ENCODE results near the gene CXCL14. TPM values are rescaled to one million over a fixed set of nuclear protein-coding genes. Genes with fewer than 3 reads are reported as not detected.
"Not testable (repeated sequence)": the region's sequence is repeated elsewhere in the genome, so short reads cannot be mapped to it uniquely, and the experiment has no call there.

The CXCL14 gene
- total RNA-seq, 1 donor from 2014 or later = 179 TPM

DNA sequence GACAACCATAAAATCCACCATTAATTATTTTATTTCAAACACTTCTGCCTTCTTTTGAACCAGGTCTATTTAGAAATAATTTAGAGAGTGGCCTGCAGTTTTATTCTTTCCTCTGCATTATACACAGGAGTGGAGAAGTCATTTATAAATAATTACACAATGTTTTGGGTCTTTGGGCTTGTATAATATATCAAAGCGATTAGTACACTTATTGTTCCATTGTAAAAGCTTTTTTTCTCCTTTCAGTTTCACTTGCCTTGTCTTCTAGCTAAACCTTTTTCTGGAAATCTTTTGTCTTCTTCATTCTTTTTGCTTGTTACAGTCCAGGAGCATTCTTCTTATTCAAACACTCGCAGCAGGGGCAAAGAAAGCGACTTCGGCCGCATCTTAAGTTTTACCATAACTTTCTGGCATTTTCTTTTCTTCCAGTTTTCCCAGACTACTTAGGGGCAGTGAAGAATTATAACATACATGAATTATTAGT lies 35.7 kb downstream of the CXCL14 start:
- ATAC-seq = no peak

DNA sequence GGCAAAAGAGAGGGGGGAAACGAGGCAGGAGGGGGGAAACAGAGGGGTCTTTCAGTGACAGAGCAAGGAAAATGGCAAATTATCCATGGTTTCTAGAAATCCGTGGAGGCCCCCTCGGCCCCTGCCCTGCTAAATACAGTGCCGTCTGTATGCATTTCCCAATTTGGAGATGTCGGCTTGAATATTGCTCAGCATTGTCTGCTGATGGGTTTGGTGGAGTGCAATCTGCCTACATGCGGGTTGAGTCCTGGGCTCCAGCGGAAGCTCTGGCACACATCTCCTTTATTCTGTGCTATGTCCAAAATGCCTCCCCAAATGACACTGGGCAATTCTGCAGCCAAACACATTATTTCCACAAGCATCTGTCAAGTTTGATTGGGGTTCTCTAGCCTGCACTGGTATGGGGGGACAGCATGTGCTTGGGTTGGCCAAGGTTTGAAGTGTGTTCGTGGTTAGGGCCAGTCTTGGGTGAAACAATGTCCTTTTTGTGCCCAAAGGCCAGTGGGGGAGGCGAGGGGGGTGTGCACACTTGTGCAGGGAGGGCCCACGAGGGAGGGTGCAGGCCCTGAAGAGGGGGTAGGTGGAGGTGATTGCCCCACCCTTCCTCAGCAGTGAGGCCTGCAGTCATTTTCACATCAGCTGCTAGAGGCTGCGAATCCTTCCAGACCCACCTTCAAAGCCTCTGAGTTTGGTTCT lies 36.8 kb downstream of the CXCL14 start:
- ATAC-seq = no peak

DNA sequence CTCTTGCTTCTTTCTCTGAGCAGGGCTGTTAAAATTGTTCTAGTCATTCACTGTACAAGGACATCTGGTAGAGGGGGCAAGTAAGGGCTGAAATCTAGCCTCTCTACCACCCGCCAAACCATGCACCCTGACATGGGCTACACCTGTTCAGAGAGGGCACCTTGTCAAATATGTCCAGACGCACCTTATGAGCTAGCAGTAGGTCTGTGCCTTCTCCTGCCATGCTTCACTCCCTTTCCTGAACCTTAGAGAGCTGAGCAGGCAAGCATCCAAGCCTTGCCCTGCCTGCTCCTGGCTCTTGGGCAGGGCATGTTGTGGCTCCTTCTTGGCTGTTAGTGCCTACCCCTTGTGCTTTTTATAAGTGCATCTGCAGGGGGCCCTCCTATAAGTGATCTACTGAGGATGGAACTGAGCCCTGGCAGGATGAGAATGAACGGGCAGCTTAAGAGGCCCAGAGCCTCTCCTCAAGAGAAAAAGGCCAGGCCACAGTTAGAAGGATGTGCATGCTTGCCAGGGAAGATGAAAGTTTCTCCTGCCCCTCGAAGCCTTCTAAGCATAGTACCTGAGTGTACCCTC lies 39.3 kb downstream of the CXCL14 start:
- ATAC-seq = no peak

DNA sequence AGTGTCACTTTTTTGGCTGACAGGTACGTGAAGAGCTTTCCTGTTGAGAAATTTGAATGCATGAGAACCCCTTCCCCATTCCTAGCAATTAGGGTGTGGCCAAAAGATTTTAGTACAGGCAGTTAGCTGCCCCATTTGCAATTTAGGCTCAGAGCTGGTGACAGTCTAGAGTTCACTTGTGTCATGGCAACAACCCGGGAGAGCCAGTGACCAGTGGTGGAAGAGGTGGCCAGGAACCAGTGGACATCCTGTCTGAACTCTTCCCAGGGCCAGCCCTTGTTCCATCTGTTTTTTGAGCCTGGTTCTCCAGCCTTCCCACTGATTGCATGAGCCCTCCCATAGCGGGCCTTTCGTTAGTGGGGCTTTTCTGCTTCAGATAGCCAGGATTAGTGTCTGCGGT lies 40.5 kb downstream of the CXCL14 start:
- no peak for ATAC-seq

DNA sequence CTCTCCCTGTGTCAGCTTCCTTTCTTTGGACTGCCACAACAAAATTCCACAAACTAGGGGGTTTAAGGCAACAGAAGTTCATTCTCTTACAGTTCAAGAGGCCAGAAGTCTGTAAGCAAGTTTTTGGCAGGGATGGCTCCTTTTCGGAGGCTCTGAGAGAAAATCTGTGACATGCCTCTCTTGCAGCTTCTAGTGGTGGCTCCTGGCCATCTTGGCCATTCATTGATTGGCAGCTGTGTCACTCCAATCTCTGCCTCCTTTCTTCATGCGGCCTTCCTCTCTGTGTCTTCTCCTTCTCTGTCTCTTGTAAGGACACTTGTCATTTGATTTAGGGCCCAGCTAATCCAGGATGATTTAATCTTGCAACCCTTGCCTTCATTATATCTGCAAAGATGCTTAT lies 41.0 kb downstream of the CXCL14 start:
- no peak for ATAC-seq

DNA sequence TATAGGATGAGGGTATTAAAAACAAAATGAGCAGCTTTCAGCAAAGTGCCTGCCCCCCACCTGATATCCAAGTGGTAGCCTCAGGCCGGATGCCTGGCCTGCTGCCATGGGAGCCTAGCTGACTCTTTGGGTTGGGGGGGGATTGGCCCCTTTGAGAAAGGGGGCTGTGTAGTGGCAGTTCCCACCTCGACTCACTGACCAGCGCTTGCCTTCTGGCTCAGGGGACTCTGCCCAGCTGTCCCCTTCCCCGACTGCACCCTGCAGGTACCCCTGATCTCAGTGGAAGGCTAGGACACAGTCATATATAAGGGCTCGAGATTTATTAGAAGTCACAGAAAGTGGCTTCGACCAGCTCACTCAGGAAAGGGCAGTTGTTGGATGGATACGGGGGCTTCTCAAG lies 41.5 kb downstream of the CXCL14 start:
- no peak for ATAC-seq

DNA sequence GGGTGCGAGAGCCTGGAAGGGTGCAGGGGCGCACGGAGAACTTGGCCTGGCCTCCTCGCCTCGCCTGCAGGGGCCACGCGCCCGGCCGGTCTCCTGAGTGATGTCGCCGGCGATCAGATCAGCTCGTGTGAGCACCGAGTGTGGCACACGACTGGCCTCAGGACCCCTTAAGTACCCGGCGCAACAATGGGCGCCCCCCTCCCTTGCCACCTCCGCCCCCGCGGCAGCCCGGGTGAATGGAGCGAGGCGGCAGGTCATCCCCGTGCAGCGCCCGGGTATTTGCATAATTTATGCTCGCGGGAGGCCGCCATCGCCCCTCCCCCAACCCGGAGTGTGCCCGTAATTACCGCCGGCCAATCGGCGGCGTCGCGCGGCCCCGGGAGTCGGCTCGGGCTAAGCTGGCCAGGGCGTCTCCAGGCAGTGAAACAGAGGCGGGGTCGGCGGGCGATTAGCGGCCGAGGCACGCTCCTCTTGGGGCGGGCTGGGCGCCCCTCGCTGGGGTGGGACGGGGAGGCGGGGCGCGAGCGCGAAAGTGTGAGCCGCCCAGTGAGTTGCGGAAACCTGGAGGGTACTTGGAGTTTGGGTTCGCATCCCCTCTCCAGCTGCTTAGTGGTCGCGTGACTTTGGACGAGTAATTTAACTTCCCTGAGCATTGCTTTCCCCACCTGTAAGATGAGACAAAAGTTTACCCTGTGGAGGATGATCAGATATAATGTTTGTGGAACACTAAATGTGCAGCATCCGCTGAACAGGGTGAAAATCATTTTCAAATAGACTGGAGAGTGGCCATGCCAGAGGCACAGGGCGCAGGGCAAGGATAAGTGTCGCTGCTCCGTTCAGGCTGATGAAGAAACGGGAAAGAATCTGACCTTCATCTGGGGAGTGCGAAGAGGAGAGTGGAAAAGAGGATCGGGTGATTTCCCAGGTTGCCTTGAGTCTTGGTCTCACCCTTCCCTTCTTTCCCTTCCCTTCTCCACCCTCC lies 42.7 kb downstream of the CXCL14 start, which contains the start of gene NEUROG1:
Gene NEUROG1 (minus strand): TSS at position 145 of the 982 bp plus-strand sequence. CDS start 274 bp downstream, outside the sequence.
- peak; percentile 18 for ATAC-seq

DNA sequence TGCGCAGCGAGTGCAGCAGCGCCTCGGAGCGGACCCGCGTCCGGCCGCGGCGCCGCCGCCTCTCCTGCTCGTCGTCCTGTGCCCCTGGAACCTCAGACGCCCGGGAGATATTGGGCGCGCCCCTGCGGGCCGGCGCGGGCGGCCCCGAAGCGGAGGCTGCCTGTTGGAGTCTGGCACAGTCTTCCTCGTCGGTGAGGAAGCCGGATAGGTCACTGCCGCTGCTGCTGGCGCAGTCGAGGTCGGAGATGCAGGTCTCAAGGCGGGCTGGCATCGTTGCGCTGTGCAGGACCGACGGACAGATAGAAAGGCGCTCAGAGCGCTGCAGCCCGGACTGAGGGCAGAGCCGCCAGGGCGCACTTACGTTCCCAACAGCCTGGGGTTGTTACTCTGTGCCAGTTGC lies 43.4 kb downstream of the CXCL14 start:
- ATAC-seq = peak; percentile 14

DNA sequence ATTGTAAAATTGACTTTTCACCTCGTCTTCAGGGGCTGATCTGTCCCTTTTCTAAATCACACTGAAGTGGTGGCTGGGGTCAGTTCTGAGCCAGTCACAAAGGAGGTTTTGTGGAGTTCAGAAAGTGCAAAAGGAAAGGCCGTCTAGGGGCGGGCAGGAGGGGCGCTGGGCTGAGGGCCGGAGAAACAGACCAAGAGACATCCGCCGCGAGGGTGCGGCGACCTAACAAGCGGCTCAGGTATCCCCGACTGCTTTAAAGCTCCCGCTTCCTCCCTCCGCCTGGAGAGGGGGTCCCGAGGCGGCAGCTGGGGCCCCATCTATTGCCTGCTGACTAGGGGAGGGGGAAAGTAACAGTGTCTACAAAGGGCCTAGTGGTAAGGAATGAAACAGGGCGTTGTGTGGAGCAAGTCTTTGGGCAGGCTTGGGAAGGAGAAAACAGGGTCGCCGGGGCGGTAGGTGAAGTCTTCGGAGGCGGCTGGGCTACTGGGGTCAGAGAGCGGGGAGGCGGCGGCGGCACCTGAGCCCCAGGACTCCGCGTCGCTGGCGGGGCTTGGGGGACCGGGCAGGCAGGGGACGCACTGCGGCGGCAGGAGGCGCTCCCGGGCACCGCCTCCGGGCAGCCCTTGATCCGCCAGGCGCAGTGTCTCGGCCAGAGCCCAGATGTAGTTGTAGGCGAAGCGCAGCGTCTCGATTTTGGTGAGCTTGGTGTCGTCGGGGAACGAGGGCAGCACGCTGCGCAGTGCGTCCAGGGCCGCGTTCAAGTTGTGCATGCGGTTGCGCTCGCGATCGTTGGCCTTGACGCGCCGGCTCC lies 44.0 kb downstream of the CXCL14 start:
- ATAC-seq = no peak

DNA sequence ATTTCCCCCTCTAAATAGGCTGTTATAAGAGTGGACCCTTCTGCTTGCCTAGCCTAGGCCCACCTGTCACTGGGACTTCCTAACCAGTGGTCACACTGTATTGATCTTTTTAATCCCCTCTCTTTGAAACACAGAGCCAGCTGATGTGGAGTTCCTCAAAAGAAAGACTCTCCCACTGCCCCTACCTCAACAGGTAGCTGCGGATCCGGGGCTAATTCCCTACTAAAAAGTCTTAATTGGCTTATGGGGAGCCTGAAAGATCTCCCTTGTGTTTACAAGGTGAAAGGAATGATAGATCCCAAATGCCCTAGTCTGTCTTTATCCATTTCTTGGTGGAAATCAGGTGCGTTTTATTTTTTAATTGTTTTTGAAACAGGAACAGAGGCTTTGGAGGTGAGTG lies 45.0 kb downstream of the CXCL14 start:
- no peak for ATAC-seq

DNA sequence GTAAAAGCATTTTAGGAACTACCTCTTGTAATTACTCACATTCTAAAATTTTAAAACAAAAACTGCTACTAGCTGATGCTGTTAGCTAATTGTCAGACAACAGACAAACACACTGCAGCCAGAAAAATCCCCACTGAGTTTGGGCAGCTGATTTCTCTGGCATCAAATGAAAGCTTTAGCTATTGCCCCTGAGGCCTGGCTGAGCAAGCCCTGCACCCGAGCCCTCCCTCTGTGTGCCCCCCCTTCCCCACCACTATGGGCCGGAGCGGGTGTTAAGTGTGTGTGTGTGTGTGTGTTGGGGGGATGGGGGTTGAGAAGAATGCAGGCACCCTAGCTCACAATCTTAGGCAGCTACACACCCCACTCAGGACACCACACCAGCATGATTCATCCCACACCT lies 45.5 kb downstream of the CXCL14 start:
- no peak for ATAC-seq

DNA sequence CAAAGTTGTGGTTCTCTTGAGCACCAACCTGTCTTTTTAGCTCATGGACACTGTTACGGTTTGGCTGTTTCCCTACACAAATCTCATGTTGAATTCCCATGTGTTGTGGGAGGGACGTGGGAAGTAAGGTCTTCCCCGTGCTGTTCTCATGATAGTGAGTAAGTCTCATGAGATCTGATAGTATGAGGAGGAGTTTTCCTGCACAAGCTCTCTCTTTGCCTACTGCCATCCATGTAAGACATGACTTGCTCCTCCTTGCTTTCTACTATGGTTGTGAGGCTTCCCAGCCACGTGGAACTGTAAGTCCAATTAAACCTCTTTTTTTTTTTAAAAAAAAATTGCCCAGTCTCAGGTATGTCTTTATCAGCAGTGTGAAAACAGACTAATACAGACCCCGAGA lies 49.2 kb downstream of the CXCL14 start:
- not testable (repeated sequence) for ATAC-seq

DNA sequence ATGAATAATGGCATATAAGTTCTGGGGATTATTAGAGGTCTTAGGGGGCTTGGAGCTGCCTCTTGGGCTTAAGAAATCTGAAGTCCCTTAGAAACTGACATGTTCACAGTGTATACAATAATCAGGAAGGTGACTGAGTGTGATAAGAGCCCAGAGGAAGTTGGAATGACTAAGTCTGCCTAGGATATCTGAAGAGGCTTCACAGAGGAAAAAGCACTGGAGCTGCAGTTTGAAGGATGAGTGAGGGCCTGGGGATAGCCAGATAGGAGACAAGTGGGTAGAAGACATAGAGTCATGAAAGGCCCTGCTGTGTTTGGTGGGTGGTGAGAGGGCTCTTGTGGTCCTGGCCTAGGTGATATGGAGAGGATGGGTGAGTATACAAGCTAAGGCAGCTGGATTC lies 51.9 kb downstream of the CXCL14 start:
- no peak for ATAC-seq

DNA sequence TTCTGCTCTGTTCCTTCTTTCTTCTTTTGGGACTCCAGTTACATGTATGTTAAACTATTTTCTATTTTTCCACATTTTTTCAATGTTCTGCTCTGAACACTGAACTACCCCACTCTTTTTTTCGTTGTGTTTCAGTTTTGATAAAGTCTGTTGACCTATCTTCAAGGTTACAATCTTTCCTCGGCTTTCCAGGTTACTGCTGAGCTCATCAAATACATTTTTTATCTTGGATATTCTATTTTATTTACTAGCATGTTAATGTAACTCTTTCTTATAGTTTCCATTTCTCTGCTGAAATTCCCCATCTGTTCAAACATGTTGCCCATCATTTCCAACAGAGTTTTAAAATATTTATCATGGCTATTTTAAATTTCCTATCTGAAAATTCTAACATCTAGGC lies 56.8 kb downstream of the CXCL14 start:
- ATAC-seq = no peak

Other genes starting within 250 kb of the CXCL14 start
- gene MACROH2A1, start 179.8 kb downstream of the CXCL14 start, total RNA-seq = 196 TPM
- gene DCANP1, start 131.6 kb downstream of the CXCL14 start, total RNA-seq = not detected
- gene TIFAB, start 126.6 kb downstream of the CXCL14 start, total RNA-seq = not detected
- gene NEUROG1, start 43.0 kb downstream of the CXCL14 start, total RNA-seq = not detected

Data from esophagus mucosa (tissue), 1 donor.